GM19455 (cell line): ENCODE data around the gene KIF21A.
"Not testable (repeated sequence)": the region's sequence is repeated elsewhere in the genome, so short reads cannot be mapped to it uniquely, and the experiment has no call there.

ENCODE experiments used
- ATAC-seq: cut with Tn5 transposase; IDR thresholded peaks from one replicate; pipeline ENCODE4 v1.9.1; 2021; ENCODE audit not compliant: unreplicated experiment

The KIF21A gene

GRCh38 chr12:39443081-39443928 lies at the start of gene KIF21A:
Gene KIF21A, minus strand, starts transcription at chr12:39443120. Its CDS starts 150 bp downstream, at chr12:39442970.
- ATAC-seq = peak; percentile 95

DNA sequence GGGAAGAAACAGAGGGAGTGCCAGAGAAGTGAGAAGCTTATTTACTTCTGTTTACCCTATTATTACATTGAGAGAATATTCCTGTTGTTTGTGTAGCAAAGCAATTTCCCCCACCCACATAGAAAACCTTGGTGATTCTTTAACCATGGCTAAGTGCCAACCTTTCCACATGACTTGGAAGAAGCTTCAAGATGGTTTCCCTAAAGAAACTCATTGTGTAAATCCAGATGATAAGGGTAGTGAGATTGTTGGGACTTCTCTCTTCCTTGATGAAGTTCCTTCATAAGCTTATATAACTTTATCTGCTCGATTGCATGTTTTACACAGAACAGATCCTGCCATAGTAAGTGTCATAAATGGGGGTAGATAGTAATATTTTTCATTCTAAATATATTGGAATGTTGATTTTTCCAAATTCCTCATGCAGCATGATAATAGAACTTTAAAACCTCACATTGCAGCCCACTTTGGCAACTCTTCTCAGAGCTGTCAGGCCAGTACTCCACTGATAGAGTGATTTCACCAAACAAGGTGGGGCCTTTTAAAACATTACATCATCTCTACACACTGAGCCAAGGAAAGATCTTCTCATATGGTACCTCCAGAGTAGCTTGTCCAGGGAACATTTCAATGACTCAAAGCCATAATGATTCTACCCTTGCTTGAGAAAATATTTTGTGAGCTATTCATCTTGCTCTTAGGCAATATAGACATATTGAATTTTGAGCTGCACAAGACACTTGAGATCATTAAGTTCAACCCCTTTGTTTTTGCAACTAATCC lies 47.8 kb upstream of the KIF21A start:
- no peak for ATAC-seq

- no peak for ATAC-seq
These were observed 40.7 kb upstream of the KIF21A start for GRCh38 chr12:39483597-39483996.

DNA sequence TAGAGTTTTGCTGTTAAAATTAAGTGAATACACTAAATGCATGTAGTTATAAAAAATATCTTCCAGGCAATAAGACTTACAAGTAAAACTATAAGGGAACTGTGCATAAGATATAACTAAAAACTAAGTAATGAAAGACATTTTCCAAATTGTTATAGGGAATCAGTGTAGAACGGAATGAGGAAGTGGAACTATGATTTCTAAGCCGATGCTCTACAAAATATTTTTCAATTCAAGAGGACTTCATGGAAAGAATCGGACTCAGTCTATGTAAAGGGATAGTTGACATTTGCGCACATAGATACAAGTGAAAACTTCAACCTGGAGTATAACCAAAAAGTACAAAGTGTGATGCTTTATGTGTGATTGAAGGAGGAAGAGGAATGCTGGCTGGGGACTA lies 40.1 kb upstream of the KIF21A start:
- no peak for ATAC-seq

DNA sequence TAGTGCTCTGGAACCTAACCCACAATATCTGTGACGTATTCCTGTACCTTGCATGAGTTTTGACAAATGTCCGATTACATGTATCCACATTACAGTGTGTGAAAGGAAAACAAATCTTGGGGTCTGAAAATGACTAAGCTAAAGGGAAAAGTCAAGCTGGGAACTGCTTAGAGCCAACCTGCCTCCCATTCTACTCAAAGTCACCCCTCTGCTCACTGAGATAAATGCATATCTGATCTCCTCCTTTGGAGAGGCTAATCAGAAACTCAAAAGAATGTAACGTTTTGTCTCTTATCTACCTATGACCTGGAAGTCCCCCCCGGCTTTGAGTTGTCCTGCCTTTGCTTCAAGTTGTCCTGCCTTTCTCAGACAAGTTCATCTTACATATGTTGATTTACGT lies 34.0 kb upstream of the KIF21A start:
- no peak for ATAC-seq

GRCh38 chr12:39476121-39476520 lies 33.2 kb upstream of the KIF21A start:
- ATAC-seq = no peak

DNA sequence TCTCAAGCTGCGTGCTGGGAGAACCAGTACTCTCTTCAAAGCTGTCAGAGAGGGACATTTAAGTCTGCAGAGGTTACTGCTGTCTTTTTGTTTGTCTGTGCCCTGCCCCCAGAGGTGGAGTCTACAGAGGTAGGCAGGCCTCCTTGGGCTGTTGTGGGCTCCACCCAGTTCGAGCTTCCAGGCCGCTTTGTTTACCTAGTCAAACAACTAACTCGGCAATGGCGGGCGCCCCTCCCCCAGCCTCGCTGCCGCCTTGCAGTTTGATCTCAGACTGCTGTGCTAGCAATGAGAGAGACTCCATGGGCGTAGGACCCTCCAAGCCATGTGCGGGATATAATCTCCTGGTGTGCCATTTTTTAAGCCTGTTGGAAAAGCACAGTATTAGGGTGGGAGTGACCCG lies 32.2 kb upstream of the KIF21A start:
- not testable (repeated sequence) for ATAC-seq

DNA sequence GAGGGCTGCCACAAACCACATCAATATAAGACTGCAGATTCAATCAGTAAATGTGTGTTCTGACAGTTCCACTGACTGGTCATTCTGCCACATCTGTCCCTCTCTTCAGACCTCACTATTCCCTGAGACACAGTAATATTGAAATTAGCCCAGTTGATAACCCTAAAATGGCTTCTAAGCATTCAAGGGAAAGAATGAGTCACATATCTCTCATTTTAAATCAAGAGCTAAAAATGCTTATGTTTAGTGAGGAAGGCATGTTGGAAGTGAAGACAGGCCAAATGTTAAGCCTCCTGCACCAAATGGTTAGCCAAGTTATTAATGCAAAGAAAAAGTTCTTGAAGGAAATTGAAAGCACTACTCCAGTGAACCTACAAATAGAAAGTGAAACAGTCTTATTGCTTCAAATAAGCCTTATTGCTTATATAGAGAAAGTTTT lies 24.5 kb upstream of the KIF21A start:
- peak; percentile 68 for ATAC-seq

DNA sequence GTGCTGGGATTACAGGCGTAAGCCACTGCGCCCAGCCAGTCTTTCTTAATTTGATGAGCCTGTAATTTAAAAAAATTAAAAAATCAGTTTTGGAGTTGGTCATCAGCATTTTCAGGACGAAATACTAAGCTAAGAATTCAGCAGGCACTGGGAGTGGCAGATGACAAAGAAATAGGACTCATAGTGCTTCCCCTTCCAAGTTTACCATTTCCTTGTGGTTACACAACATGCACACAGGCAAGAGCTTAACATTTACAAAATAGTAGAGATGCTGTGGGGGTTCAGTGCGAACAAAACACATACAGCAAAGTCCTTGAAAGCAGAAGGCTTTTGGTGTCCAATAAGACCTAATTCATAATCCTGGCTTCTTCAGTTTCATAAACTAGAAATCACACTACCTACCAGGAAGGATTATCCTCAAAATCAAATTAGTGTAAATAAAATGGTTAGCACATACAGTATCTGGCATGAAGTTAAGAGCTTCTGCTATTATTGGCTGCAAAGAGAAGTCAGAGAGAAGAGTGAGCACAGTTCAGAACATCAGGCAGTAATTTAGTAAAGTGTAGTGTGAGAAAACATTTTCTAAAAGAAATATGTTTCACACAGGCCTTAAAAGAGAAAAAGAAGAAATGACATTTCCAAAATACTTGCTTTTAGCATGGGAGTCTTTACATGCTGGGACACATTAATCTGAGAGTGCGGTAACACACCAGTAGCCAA lies 22.2 kb upstream of the KIF21A start:
- no peak for ATAC-seq

- no peak for ATAC-seq
These were observed 18.1 kb upstream of the KIF21A start for GRCh38 chr12:39461059-39461458.

DNA sequence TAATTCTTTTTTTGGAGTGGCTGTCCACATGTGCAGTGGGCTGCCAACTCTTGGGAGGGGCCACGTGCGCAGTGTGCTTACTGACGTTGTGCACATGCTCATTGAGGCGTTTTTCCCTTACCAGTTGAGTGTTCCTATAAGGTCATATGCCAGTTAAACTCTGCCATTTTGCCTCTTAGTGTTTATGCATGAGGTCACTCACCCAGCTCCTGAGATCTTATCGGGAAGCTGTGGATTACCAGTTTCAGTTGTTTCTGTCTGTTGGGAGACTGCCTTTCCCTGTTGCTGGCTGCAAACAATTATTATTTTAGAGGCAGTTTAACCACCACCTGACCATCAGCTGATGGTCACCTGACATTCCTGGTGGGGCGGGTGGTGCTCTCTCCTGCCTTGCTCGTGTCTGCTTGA lies 16.1 kb upstream of the KIF21A start:
- ATAC-seq = no peak

DNA sequence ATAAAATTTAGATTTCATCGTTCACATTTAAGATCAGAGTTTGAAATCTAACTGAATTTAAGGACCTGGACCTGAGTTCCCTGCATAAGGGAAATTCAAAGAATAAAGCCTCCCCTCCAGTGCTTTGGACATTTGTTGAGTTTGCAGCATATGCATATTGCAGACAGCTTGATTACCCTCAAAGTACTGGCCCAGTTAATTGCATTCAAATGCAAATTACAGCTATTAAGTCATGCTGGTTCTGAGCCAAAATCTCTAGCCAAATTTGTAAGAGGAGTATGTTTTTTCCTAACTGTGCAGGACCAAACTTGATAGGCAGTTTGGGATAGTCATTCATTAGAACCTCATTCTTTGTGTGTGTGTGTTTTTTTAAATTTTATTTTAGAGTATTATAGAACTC lies 9.1 kb upstream of the KIF21A start:
- no peak for ATAC-seq

GRCh38 chr12:39448038-39448437 lies 5.1 kb upstream of the KIF21A start:
- no peak for ATAC-seq

GRCh38 chr12:39443929-39444209 lies 949 bp upstream of the KIF21A start:
- ATAC-seq = no peak

GRCh38 chr12:39442831-39443080 lies 164 bp downstream of the KIF21A start:
- ATAC-seq = peak; percentile 48

DNA sequence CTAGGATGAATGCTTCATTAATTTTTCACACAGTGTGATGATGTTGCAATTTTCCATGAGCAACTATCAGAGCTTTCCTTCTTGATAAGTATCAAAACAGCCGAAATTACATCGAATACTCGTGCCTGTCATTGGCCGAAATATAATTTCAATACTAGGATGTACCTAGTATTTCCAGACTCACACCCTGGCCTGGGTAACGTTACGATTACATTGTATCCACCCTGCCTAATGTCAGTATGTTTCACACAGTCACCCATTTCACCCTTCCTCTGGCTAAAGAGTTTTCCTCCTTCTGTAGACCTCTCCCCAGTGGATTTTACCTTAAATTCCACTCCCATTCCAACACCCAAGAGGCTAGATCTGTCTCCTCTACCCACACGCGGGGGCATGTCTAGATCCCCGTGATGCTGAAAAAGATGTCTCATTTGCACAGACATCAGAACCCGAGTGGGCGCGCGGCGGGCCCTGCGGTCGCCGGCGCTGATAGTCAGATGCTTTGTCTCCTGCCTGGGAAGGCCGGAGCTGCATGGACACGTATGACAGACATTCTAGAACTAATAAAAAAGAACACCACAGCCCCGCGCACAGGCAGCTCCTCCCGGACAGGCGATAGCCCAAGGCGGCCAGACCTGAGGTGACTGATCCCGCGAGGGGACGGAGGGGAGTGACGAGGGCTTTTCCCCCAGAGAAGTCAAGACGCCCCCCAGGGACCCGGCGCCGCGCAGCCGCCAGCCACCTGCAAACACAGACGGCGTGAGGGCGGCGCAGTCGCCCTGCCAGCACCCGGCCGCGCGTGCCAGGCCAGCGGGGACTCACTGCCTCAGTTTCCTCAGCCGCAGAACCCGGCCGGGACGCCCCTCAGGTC lies 723 bp downstream of the KIF21A start:
- peak; percentile 32 for ATAC-seq

DNA sequence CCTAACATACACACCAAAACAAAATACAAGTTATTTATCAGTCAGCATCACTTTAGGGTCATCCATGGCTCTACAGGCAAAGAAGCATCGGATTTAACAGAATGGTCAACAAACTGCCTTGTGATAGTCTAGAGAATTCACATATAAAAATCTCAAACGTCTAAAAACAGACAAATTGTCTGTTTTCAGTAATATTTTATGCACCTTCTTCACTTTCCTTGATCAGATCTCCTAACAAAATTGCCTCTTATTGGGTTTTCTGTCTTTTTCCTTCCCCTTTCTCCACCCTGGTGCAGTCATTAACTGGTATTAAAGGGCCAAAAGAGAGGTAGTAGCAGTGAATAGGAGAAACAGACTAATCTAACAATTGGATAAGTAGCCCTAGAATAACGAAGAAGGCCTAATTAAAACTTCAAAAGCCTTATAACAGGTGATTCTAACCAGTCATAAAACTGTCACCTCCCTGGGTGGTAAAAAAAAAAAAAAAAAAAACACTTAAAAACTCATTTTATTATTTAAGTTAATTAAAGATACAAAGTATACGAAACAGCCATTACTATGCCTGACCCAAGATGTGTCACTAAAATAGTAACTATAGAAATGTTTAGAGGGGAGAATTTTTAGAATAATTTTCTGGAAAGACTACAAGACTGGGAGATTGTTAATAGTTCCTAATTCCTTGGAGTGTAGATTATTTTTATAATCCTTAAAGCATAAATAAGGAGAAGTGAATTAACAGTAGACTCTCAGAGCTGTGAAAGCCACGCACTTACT lies 1.5 kb downstream of the KIF21A start:
- ATAC-seq = no peak

DNA sequence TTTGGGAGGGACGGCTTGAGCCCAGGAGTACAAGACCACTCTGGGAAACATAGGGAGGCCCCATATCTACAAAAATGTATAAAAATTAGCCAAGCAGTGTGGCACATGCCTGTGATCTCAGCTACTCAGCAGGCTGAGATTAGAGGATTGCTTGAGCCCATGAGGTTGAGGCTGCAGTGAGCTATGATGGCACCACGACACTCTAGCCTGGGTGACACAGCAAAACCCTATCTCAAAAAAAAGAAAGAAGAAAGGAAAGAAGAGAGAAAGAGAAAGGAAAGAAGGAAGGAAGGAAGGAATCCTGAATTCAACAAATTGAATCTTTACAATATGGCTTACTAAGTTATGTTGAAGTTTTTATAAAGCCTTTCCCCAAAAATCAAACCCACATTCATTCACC lies 2.1 kb downstream of the KIF21A start:
- no peak for ATAC-seq

- no peak for ATAC-seq
These were observed 2.8 kb downstream of the KIF21A start for GRCh38 chr12:39440101-39440500.

DNA sequence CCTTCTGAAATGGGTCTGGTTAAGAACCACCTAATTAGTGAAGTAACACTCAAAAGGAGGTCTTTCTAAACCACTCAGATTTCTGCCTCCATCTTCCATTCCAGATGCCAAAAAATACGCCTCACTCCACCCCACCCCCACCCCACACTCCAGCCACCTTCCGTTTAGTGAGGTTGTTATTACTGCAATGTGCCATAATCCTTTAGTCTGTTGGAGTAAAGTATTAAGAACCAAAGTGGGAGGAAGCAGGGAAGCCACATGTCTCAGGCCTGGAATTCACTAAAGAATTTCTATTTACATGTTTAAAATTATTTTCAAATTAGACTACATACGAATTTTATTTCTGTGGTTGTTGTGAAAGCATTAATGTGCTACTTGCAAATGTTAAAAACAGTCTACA lies 7.4 kb downstream of the KIF21A start:
- ATAC-seq = no peak
